SK-N-SH (cell line): Measurements from ENCODE around the gene LPO.

Experiments
- ELF1 ChIP-seq: IDR thresholded peaks from 2 replicates; pipeline ENCODE4 v1.4.0; 2012
- SIN3A ChIP-seq: IDR thresholded peaks from 2 replicates; pipeline ENCODE4 v1.6.1; 2012; ENCODE audit warnings: low read depth, mild to moderate bottlenecking, low read length, moderate library complexity, borderline replicate concordance
- YY1 ChIP-seq: IDR thresholded peaks from 2 replicates; pipeline ENCODE4 v1.4.0; 2012; ENCODE audit warnings: low read depth, mild to moderate bottlenecking

GRCh38 chr17:58196610-58197009 is 41.8 kb upstream of the LPO start:
- TF ChIP-seq YY1 (no peak), ELF1 (no peak), SIN3A (no peak)
